ENCODE data around the gene SNRPA1.

DNA sequence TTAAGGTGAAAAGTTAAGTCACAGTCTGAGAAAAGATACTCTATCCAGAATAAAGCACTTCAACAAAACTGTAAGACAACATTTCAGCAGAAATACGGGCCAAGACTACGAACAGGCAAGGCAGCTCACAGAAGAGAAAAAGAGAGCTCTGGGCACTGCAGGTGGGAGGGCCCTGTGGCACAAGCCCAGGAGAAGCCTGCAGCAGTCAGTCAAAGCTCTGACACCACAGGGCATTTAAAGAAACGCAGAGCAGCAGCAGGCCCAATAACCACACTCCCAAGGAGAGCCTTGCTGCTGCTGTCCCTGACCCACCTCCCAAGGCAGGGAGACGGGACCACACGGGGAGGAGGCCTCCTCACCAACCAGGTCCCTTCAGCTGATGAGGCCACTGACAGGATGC, 62.4 kb downstream of the SNRPA1 start:
- TF ChIP-seq, protein P1, sequence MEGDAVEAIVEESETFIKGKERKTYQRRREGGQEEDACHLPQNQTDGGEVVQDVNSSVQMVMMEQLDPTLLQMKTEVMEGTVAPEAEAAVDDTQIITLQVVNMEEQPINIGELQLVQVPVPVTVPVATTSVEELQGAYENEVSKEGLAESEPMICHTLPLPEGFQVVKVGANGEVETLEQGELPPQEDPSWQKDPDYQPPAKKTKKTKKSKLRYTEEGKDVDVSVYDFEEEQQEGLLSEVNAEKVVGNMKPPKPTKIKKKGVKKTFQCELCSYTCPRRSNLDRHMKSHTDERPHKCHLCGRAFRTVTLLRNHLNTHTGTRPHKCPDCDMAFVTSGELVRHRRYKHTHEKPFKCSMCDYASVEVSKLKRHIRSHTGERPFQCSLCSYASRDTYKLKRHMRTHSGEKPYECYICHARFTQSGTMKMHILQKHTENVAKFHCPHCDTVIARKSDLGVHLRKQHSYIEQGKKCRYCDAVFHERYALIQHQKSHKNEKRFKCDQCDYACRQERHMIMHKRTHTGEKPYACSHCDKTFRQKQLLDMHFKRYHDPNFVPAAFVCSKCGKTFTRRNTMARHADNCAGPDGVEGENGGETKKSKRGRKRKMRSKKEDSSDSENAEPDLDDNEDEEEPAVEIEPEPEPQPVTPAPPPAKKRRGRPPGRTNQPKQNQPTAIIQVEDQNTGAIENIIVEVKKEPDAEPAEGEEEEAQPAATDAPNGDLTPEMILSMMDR (conservative IDR thresholded peaks at IDR 0.05 in 1 of 2, IDR thresholded peaks at IDR 0.05 in 1 of 2; ENCODE audit: extremely low read depth in 1 of 2, insufficient read depth in 1 of 2, low read depth in 1 of 2, low read length in 2 of 2): no peak
- no peak for TF ChIP-seq EZH2 (IDR thresholded peaks at IDR 0.05; ENCODE audit: borderline replicate concordance, low read length)

All from mammary epithelial cell (primary cell).